GM12878 (cell line): ENCODE measurements around the gene PRM1. TPM values are rescaled to one million over a fixed set of nuclear protein-coding genes. Genes with fewer than 3 reads are reported as not detected.

Experiments used
- ATAC-seq: fragments of 200-7000 bp; cut with Tn5 transposase; 3 replicates; pipeline ENCODE4 v1.9.1; 2020; ENCODE audit warnings: mild to moderate bottlenecking, moderate library complexity
- BruUV-seq: library from RNA; stranded (reverse); fragments of 400-500 nt; replicated peaks from 2 replicates; lab custom pipeline; 2021; lab: Mats Ljungman, UMichigan
- CTCF ChIA-PET: fragments of 300-600 bp; sonication (Branson Sonifier 250); formaldehyde crosslinking; extraction: SDS; loops from one replicate; lab custom pipeline; 2021; ENCODE audit warnings: inconsistent platforms; lab: Yijun Ruan, JAX
- POLR2A ChIA-PET: fragments of 350-600 bp; formaldehyde crosslinking; extraction: SDS; loops from one replicate; lab custom pipeline; 2021; ENCODE audit warnings: inconsistent platforms; lab: Charles Lee
- RAD21 ChIA-PET: fragments of 300-600 bp; sonication (Branson Sonifier 250); formaldehyde crosslinking; loops from one replicate; lab custom pipeline; 2023; ENCODE audit warnings: antibody characterized with exemption; ENCODE audit not compliant: unreplicated experiment; lab: Charles Lee
- SMC1A ChIA-PET: fragments of 300-600 bp; sonication (Branson Sonifier 250); formaldehyde crosslinking; loops from one replicate; lab custom pipeline; 2023; ENCODE audit not compliant: unreplicated experiment, uncharacterized antibody; lab: Charles Lee
- DNase-seq: peaks from one replicate; pipeline ENCODE4 v3.0.0-alpha.2; 2011; ENCODE audit warnings: low read depth, low spot score
- FAIRE-seq: peaks from 3 replicates; lab custom pipeline; 2011; peaks lifted over from hg19 to GRCh38; lab: Jason Lieb, UNC
- H2AFZ ChIP-seq: 2 replicates; pipeline ENCODE4 v1.6.0; 2011; ENCODE audit warnings: low read depth, low read length, control low read depth; ENCODE audit not compliant: control insufficient read depth
- H3K27ac ChIP-seq: 2 replicates; pipeline ENCODE4 v1.5.1; 2011; ENCODE audit warnings: control low read depth; ENCODE audit not compliant: control insufficient read depth, insufficient read depth
- H3K27me3 ChIP-seq, 2 experiments: replicated peaks in 1 of 2; 2 replicates each; pipeline versions ENCODE4 v1.6.0 to v1.6.1; 2011; ENCODE audit warnings: low read length in 1 of 2; ENCODE audit not compliant: control insufficient read depth in 2 of 2, insufficient read depth in 2 of 2
- H3K36me3 ChIP-seq, 2 experiments: 2 replicates each; pipeline ENCODE4 v1.5.1; 2011; ENCODE audit warnings: low read length in 1 of 2; ENCODE audit not compliant: control insufficient read depth in 2 of 2, insufficient read depth in 2 of 2
- H3K4me1 ChIP-seq: 2 replicates; pipeline ENCODE4 v1.6.1; 2011; ENCODE audit warnings: mild to moderate bottlenecking, low read length, moderate library complexity, mixed read lengths; ENCODE audit not compliant: control insufficient read depth, insufficient read depth
- H3K4me2 ChIP-seq: 2 replicates; pipeline ENCODE4 v1.6.0; 2011; ENCODE audit warnings: control low read depth; ENCODE audit not compliant: control insufficient read depth, insufficient read depth
- H3K4me3 ChIP-seq: fragments of 200-600 bp; sonication (generic); 2 replicates; pipeline ENCODE4 v1.5.1; 2016
- H3K79me2 ChIP-seq: 2 replicates; pipeline ENCODE4 v1.6.0; 2011; ENCODE audit warnings: low read length; ENCODE audit not compliant: control insufficient read depth, insufficient read depth
- H3K9ac ChIP-seq: 2 replicates; pipeline ENCODE4 v1.8.0; 2011; ENCODE audit warnings: low read length, control low read depth, mixed read lengths; ENCODE audit not compliant: control insufficient read depth, insufficient read depth
- H3K9me3 ChIP-seq: replicated peaks from 3 replicates; pipeline ENCODE4 v1.5.1; 2011; ENCODE audit warnings: mild to moderate bottlenecking, low read length; ENCODE audit not compliant: control insufficient read depth, insufficient read depth
- H4K20me1 ChIP-seq: 2 replicates; pipeline ENCODE4 v1.6.0; 2011; ENCODE audit not compliant: control insufficient read depth, insufficient read depth
- BCLAF1 ChIP-seq: fragments of 450-650 bp; IDR thresholded peaks from 2 replicates; pipeline ENCODE4 v1.6.1; 2017; ENCODE audit warnings: antibody characterized with exemption, mild to moderate bottlenecking, moderate library complexity
- BMI1 ChIP-seq: fragments of 450-650 bp; IDR thresholded peaks from 2 replicates; pipeline ENCODE4 v1.6.1; 2016; ENCODE audit warnings: mild to moderate bottlenecking, moderate library complexity, borderline replicate concordance
- FOXM1 ChIP-seq: IDR thresholded peaks from 2 replicates; pipeline ENCODE4 v1.6.1; 2012; ENCODE audit warnings: low read depth, mild to moderate bottlenecking, inconsistent platforms, low read length, moderate library complexity
- JUND ChIP-seq: IDR thresholded peaks from 2 replicates; pipeline ENCODE4 v1.6.1; 2012; ENCODE audit warnings: low read depth, mild to moderate bottlenecking, low read length, improper control_type of control experiment, moderate library complexity
- MYB ChIP-seq: fragments of 150-350 bp; IDR thresholded peaks from 2 replicates; pipeline ENCODE4 v1.6.1; 2014; ENCODE audit warnings: mild to moderate bottlenecking, low read depth, low read length, borderline replicate concordance
- SPI1 ChIP-seq: IDR thresholded peaks from 2 replicates; pipeline ENCODE4 v1.6.1; 2011; ENCODE audit warnings: low read depth, mild to moderate bottlenecking, low read length, moderate library complexity, borderline replicate concordance; ENCODE audit not compliant: insufficient read depth
- TBL1XR1 ChIP-seq: IDR thresholded peaks from 2 replicates; pipeline ENCODE4 v1.6.1; 2012; ENCODE audit warnings: low read depth, low read length, improper control_type of control experiment
- TCF12 ChIP-seq: IDR thresholded peaks from 2 replicates; pipeline ENCODE4 v1.6.1; 2011; ENCODE audit warnings: low read depth, mild to moderate bottlenecking, low read length
- ZBED1 ChIP-seq: IDR thresholded peaks from 2 replicates; pipeline ENCODE4 v1.6.1; 2016; ENCODE audit warnings: borderline replicate concordance
- ZBTB40 ChIP-seq: fragments of 450-650 bp; IDR thresholded peaks from 2 replicates; pipeline ENCODE4 v1.6.1; 2016; ENCODE audit warnings: mild to moderate bottlenecking, moderate library complexity, borderline replicate concordance
- ZNF207 ChIP-seq: fragments of 450-650 bp; IDR thresholded peaks from 2 replicates; pipeline ENCODE4 v1.6.1; 2014; ENCODE audit warnings: antibody characterized with exemption, mild to moderate bottlenecking, borderline replicate concordance
- ZSCAN29 ChIP-seq: fragments of 450-650 bp; IDR thresholded peaks from 2 replicates; pipeline ENCODE4 v1.6.1; 2017; ENCODE audit warnings: mild to moderate bottlenecking, moderate library complexity
- WGBS: methylation state at CpG from one replicate; pipeline ENCODE4 v1.1.6; 2016; ENCODE audit warnings: low lambda C conversion rate; ENCODE audit not compliant: insufficient replicate concordance, insufficient coverage; ENCODE audit errors: missing lambda C conversion rate; 5-methylcytosine and 5-hydroxymethylcytosine counted together
- in situ Hi-C: fragments of 300-500 bp; cut with MboI; formaldehyde crosslinking; loops from 9 replicates; pipeline ENCODE4 v1.14.3; 2018; ENCODE audit warnings: mixed read lengths
- intact Hi-C: fragments of 100-400 bp; cut with micrococcal nuclease; formaldehyde crosslinking; loops from one replicate; pipeline ENCODE4 v1.14.2; 2022; ENCODE audit not compliant: unreplicated experiment
- polyA plus RNA-seq, 11 experiments: library from polyadenylated mRNA; depleted of rRNA in 4 of 11; unstranded in 6 of 11; stranded (reverse) in 5 of 11; fragments of >200 nt; fragmentation: Nextera tagmentation in 4 of 11; fragmentation: Illumina TruSeq in 1 of 11; extraction: Ambion mirVana in 4 of 11; extraction: Trizol in 1 of 11; gene quantifications; 1 replicate in 1 of 11; 2 replicates in 10 of 11; pipeline versions ENCODE4 v1.2.1 to v1.2.3, GENCODE V29; 2011 to 2016; ENCODE audit warnings: inconsistent platforms in 2 of 11, missing spikeins in 2 of 11, low read depth in 1 of 11
- total RNA-seq, 4 experiments: library from RNA; depleted of rRNA in 3 of 4; stranded (reverse); fragments of >200 nt in 3 of 4; fragmentation: Illumina TruSeq in 1 of 4; extraction: Trizol in 1 of 4; gene quantifications; 2 replicates each; pipeline versions ENCODE4 v1.2.1 to v1.2.3, GENCODE V29; 2013 to 2021

The PRM1 gene
- total and polyA plus RNA-seq, 10 of the 15 experiments (the other 5 are each of a cell fraction or from before 2014, with no cell fraction given) = 0.20 TPM; not detected in 9

GRCh38 chr16:11318817-11319216 lies 37.7 kb upstream of the PRM1 start:
- intact Hi-C loops = no loop called here
- TF ChIP-seq SPI1 (no peak), ZNF207 (no peak), MYB (no peak), JUND (no peak), BMI1 (no peak), TBL1XR1 (no peak), ZBED1 (no peak), TCF12 (no peak), BCLAF1 (no peak), FOXM1 (no peak), ZSCAN29 (no peak), ZBTB40 (no peak)
- TF ChIP-seq, all 136 proteins: peak for 0
- Histone ChIP-seq H3K4me2 (no peak overlapping the region), H4K20me1 (no peaks in the 10 kb centered on the region), H3K9ac (no peak overlapping the region), H3K4me3 (no peak overlapping the region), H3K9me3 (no peaks in the 10 kb centered on the region; the same call in 2 of the 3 replicates), H3K27me3 (no peaks in the 10 kb centered on the region; a peak in 1 of 4 replicates), H2AFZ (no peak overlapping the region), H3K36me3 (no peaks in the 10 kb centered on the region), H3K79me2 (no peaks in the 10 kb centered on the region), H3K27ac (no peak overlapping the region), H3K4me1 (peaks cover 7% of the 10 kb centered on the region; the same call in 1 of the 2 replicates)
- in situ Hi-C loops = no loop called here
- SMC1A ChIA-PET = interaction anchor here (1.2 kb wide), 1 partner anchor 11 kb away, joined by 4 read pairs; no protein-coding TSS in a partner anchor
- DNase-seq (no peak), FAIRE-seq (no peak), ATAC-seq (no peak)
- RAD21 ChIA-PET = interaction anchor here (0.7 kb wide), 1 partner anchor 48 kb away, joined by 3 read pairs; no protein-coding TSS in a partner anchor
- CTCF ChIA-PET = interaction anchor here (0.7 kb wide), 1 partner anchor 268 kb away, joined by 3 read pairs; no protein-coding TSS in a partner anchor
- POLR2A ChIA-PET = interaction anchor here (0.7 kb wide), 2 partner anchors 39 to 67 kb away, joined by 4 to 5 read pairs; no protein-coding TSS in a partner anchor
- WGBS = 61% methylated on average over 8 of the region's 8 CpGs
- BruUV-seq = no TSS peak
